ENCODE data around the gene BABAM1.

Gene BABAM1

GRCh38 chr19:17311455-17312188 is 44.4 kb downstream of the BABAM1 start:
- H3K36me3 ChIP-seq (ENCODE audit: control insufficient read depth, insufficient read depth, low read length): peaks cover 21% of the 10 kb centered on the region
- no peak overlapping the region for H3K4me3 ChIP-seq (replicated peaks; ENCODE audit: low read depth, low read length)
- H3K27me3 ChIP-seq (replicated peaks; ENCODE audit: control insufficient read depth, insufficient read depth, low read length): no peaks in the 10 kb centered on the region
- no peak for DNase-seq (ENCODE audit: extremely low read depth, insufficient read length)
- TF ChIP-seq, protein P1, sequence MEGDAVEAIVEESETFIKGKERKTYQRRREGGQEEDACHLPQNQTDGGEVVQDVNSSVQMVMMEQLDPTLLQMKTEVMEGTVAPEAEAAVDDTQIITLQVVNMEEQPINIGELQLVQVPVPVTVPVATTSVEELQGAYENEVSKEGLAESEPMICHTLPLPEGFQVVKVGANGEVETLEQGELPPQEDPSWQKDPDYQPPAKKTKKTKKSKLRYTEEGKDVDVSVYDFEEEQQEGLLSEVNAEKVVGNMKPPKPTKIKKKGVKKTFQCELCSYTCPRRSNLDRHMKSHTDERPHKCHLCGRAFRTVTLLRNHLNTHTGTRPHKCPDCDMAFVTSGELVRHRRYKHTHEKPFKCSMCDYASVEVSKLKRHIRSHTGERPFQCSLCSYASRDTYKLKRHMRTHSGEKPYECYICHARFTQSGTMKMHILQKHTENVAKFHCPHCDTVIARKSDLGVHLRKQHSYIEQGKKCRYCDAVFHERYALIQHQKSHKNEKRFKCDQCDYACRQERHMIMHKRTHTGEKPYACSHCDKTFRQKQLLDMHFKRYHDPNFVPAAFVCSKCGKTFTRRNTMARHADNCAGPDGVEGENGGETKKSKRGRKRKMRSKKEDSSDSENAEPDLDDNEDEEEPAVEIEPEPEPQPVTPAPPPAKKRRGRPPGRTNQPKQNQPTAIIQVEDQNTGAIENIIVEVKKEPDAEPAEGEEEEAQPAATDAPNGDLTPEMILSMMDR (IDR thresholded peaks at IDR 0.05; ENCODE audit: insufficient read depth, low read length, poor library complexity, severe bottlenecking): no peak

DNA sequence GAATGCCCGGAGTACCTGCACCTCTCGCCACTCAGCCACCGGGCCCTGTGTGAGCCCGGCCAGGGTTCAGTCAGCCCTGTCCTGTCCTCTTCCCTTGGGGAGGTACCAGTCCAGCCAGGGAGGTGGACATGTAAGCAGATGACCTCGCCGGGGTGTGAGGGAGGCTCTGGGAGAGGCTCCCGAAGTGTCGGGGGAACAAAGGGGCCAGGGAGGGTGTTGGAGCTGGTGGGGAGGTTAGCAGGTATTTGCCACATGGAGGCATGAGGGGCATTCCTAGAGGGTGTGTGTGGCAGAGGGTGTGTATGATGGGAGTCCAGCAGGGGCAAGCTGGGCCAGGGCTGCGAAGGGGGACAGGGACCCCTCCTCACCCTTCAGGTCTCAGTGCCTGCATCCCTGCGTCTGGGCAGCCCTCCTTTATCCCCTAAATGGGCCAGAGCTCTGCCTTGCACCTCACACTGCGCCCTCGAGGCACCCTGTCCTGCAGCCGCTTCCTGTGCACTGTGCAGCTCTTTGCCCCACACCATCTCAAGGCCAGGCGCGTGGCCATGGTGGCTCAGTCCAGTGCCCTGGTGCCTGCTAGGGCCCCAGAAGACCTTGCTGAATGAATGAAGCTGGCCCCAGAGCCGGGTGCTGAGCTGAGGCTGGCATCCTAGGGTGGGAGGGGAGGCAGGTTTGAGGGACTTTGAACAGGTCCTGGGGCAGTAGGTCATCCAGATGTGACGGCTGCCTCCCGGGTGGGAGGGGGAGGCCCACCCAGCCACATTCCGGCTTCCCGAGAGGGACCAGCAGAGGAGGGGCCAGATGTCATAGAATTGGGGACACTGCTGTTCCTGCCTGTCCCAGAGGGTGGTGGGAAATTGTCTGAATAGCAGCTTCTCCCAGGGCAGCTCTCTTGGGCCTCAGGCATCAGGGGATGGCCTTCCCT is 45.2 kb downstream of the BABAM1 start:
- no peak overlapping the region for H3K4me3 ChIP-seq (replicated peaks; ENCODE audit: low read depth, low read length)
- TF ChIP-seq, protein P1 (IDR thresholded peaks at IDR 0.05; ENCODE audit: insufficient read depth, low read length, poor library complexity, severe bottlenecking): no peak
- H3K36me3 ChIP-seq (ENCODE audit: control insufficient read depth, insufficient read depth, low read length): peaks cover 21% of the 10 kb centered on the region
- no peaks in the 10 kb centered on the region for H3K27me3 ChIP-seq (replicated peaks; ENCODE audit: control insufficient read depth, insufficient read depth, low read length)
- no peak for DNase-seq (ENCODE audit: extremely low read depth, insufficient read length)

GRCh38 chr19:17314007-17314593 is 46.9 kb downstream of the BABAM1 start:
- TF ChIP-seq, protein P1 (IDR thresholded peaks at IDR 0.05; ENCODE audit: insufficient read depth, low read length, poor library complexity, severe bottlenecking): no peak
- DNase-seq (ENCODE audit: extremely low read depth, insufficient read length): no peak
- H3K27me3 ChIP-seq (replicated peaks; ENCODE audit: control insufficient read depth, insufficient read depth, low read length): no peaks in the 10 kb centered on the region
- H3K36me3 ChIP-seq (ENCODE audit: control insufficient read depth, insufficient read depth, low read length): peaks cover 23% of the 10 kb centered on the region
- no peak overlapping the region for H3K4me3 ChIP-seq (replicated peaks; ENCODE audit: low read depth, low read length)

DNA sequence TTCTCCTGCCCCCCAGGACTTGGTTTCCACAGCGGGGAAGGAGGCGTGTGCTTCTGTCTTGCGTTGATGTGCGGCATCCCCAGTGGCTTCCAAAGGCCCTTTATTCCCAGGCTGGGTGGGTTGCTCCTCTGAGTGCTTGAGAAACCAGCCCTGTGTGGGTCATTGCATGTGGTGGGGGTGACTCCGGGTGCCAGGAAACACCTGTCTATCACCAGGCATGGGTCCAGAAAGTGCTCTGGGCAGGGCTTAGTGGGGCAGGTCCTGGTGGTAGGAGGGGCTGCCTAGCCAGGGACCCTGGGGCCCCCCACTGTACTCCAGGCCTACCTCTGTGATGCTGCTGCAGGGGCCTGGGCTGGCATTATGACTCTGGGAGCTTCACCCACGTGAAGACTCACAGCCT is 51.7 kb downstream of the BABAM1 start:
- TF ChIP-seq, protein P1 (IDR thresholded peaks at IDR 0.05; ENCODE audit: insufficient read depth, low read length, poor library complexity, severe bottlenecking): no peak
- no peak for DNase-seq (ENCODE audit: extremely low read depth, insufficient read length)
- H3K36me3 ChIP-seq (ENCODE audit: control insufficient read depth, insufficient read depth, low read length): peaks cover 33% of the 10 kb centered on the region

DNA sequence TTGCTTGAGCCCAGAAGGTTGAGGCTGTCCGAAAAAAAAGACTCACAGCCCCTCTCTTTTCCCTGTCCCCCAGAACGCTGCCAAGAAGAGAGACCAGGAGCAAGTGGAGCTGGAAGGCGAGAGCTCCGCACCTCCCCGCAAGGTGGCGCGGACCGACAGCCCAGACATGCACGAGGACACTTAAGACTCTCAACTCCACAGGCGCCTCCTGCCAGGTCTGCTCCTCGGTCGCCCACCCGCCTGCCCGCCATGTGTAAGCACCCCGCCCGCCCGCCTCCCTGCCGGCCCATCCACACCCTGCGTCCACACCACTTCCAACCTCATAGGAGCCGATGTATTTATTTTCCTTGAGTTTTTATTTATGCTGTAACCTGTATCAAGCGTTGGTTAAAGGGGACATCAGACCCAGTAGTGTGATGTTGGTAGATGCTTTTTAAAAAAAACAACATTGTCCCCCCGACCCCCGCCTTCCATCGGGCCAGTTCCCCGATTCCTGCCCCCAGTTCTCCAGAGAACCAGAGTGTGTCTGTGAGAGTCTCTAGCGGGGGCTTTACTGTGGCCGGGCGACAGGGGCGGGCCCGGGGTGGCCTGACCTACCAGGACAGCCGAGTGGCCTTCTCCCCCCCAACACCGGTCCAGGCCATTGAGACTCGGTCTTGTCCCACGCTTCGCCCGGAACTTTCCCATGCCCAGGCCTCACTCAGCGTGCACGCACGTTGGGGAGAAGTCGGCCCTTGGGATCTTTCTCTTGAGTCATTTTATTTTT is 52.4 kb downstream of the BABAM1 start:
- Histone ChIP-seq H3K4me3 (replicated peaks; ENCODE audit: low read depth, low read length) (no peak overlapping the region), H3K36me3 (ENCODE audit: control insufficient read depth, insufficient read depth, low read length) (peaks cover 26% of the 10 kb centered on the region), H3K27me3 (replicated peaks; ENCODE audit: control insufficient read depth, insufficient read depth, low read length) (no peaks in the 10 kb centered on the region)
- TF ChIP-seq, protein P1 (IDR thresholded peaks at IDR 0.05; ENCODE audit: insufficient read depth, low read length, poor library complexity, severe bottlenecking): no peak
- no peak for DNase-seq (ENCODE audit: extremely low read depth, insufficient read length)

More for the DNA sequence above, 51.7 kb downstream of the BABAM1 start:
- H3K27me3 ChIP-seq (replicated peaks; ENCODE audit: control insufficient read depth, insufficient read depth, low read length): no peaks in the 10 kb centered on the region
- H3K4me3 ChIP-seq (replicated peaks; ENCODE audit: low read depth, low read length): no peak overlapping the region

All from GM06990 (cell line).